Activated T-helper 1 cell treated with anti-CD3 and anti-CD28 coated beads, Interleukin-2, amount 50 U/mL, for 16 hours (primary cell): ENCODE data around the gene ST8SIA6.

Source experiments
- DNase-seq, 2 donors: peaks; one replicate each; pipeline ENCODE4 v3.0.0-alpha.2; 2020; ENCODE audit warnings: low read depth in 1 of 2, low spot score in 1 of 2

Gene ST8SIA6

DNA sequence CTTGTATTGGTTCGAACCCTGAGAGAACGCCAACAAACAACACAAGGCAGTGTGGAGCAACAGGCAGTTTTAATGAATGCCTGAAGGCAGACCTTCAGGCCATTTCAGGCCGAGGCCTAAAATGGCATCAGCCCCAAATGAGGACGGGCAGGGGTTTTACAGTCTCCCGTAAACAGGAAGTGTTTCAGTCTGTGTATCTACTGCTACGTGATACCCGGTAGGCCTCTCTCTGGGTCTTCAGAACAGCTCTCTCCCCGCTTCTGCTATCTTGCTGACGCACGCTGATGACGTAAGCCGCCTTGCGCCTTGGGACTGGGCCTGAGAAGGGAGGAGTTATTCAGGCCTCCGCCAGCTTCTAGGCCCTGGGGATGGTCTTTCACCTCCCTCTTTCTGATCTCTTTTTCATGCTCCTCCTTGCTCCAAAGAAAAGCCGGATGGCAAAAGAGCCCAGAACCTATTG, 67.7 kb downstream of the ST8SIA6 start:
- DNase-seq = no peak

GRCh38 chr10:17386021-17386420, 68.4 kb downstream of the ST8SIA6 start:
- no peak for DNase-seq

DNA sequence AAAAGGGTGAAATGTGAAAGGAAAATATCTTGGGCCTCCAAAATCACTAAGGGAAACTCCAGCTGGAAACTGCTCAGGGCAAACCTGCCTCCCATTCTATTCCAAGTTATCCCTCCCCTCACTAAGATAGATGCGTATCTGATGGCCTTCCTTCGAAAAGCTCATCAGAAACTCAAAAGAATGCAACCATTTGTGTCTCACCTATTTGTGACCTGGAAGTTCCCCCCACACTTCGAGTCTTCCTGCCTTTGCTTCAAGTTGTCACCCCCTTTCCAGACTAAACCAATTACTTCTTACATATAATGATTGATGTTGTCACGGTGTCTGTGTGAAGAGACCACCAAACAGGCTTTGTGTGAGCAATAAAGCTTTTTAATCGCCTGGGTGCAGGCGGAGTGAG, 69.3 kb downstream of the ST8SIA6 start:
- DNase-seq = no peak

GRCh38 chr10:17383801-17384555, 70.4 kb downstream of the ST8SIA6 start:
- DNase-seq = no peak

- DNase-seq = no peak
These were observed 72.8 kb downstream of the ST8SIA6 start for GRCh38 chr10:17381502-17382142.

- no peak for DNase-seq
These were observed 73.5 kb downstream of the ST8SIA6 start for GRCh38 chr10:17380888-17381287.

- DNase-seq = no peak
These were observed 74.4 kb downstream of the ST8SIA6 start for GRCh38 chr10:17380016-17380415.

DNA sequence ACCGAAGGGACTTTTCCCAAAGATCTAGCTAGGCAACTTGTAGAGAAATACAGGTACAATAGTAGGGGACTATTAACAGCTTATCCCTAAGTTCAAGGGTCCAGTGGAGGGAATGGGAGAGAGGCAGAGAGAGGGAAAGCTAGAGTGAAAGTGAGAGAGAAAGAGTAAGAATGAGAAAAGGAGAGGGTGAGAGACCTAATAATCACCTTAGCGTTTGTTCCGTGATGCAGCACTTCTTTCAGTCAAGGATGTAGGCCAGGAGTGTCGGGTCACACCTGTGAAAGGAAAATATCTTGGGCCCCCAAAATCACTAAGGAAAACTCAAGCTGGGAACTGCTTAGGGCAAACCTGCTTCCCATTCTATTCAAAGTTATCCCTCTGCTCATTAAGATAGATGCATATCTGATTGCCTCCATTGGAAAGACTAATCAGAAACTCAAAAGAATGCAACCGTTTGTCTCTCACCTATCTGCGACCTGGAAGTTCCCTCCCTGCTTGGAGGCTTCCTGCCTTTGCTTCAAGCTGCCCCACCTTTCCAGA, 75.2 kb downstream of the ST8SIA6 start:
- DNase-seq = no peak

DNA sequence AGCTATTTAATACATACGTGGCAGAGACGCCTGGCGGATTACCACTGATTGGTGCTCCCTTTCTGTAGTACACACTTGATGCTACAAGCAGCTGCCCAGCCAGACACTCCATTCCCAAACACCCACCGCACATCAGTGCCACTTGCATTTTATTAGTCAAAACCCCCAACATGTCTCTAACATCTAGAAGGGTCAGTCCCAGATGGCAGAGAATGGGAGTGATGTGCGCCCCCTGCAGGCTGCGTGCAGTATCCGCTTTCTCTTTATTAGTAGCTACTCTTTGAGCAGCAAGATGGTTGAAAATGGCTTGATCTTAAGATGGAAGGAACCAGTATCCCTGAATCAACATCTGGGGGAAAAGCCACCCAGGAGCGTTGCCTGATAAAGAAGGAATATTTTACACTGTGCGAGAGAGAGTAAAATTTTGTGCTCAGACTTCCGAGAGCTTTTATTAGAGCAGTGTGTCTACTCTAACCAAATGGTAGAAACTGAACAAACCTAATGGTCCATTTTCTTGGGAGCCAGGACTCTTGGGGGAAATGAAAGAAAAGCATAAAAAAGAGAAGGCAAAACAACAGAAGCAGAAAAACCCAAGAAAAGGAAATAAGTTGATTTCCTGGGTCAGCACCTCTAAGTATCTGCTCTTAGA, 78.3 kb downstream of the ST8SIA6 start:
- no peak for DNase-seq

- no peak for DNase-seq
These were observed 85.6 kb downstream of the ST8SIA6 start for GRCh38 chr10:17368708-17369272.

DNA sequence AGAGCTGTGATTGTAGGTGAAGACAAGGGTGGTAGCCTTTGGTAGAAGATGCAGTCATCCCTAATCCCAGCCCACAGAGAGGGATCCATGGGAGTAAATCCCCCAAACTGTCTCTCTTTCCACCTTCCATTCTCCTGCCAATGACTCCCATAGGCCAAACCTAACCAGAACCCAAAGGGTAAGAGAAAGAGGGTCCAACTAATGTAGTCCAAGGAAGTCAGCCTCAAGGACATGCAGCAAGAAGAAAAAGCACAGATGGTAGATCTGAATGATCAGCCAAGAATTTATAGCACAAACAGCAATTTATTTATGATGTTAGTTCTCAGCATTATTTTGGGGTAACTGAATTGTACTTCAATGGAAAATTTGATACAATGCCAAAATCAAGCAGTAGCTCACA, 87.7 kb downstream of the ST8SIA6 start:
- DNase-seq = no peak

DNA sequence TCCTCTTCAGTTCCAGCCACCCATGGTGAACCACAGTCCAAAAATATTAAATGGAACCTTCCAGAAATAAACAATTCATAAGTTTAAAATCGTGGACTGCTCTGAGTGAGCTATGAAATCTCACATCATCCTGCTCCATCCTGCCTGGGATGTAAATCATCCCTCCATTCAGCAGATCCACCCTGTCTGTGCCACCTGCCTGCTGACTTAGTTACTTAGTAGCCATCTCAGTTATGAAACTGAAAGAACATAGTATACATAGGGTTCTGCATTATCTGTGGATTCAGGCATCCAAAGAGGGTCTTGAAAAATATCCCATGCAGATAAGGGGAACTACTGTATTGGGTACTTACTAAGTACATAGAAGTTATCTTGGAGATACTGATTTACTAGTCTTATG, 89.0 kb downstream of the ST8SIA6 start:
- DNase-seq = no peak

GRCh38 chr10:17358461-17358860, 95.9 kb downstream of the ST8SIA6 start:
- DNase-seq = no peak

DNA sequence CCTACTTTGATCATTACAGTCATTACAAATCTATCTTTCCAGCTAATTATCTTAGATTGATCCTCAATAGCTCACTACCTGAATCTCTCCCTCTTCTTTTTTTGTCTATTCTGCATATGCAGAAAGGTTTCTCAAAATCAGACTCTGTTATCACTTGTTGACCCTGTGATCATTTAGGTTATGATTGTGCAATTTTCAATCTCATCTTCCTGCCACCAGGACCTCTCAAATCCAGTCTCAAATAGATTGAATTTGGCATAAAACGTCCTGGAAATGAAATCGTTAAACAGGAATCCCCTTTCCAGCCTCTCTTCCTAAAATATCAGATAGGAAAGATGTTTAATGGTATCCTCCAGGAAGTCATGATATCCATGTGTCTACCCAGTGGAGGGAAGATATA, 96.6 kb downstream of the ST8SIA6 start:
- DNase-seq = no peak

DNA sequence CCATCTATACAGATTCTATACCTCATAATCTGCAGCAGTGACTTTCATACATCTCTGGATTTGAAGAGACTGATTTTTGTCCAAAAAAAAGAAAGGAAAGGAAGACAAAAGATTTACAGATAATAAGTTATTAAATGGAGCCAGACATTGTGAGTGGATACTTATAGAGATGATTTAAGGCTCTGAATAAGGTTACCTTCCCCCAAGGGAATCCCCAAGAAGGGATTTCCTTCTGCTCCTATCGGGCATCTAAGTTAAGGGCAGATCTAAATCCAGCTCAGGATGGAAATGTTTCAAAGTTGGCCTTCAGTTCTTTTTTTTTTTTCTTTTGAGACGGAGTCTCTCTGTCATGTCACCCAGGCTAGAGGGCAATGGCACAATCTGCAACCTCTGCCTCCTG, 97.6 kb downstream of the ST8SIA6 start:
- DNase-seq = no peak

DNA sequence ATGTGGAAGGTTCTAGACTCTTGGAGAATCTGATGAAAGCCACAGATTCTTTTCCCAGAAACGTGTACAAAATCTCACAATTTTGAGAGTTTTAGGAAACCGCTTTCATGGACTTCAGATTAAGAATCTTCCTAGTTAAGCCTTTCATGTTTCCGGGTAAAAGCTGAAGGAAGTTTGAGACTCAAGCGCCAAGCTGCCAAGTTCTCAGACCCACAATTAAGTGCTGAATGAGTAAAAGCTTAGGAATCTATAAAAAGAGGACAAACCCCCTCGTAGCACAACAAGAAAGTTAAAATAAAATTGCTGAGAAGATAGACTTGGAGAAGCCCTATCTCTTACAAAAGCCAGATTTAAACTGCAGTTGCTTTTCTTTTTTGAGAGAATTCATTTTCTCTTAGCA, 99.6 kb downstream of the ST8SIA6 start:
- no peak for DNase-seq

DNA sequence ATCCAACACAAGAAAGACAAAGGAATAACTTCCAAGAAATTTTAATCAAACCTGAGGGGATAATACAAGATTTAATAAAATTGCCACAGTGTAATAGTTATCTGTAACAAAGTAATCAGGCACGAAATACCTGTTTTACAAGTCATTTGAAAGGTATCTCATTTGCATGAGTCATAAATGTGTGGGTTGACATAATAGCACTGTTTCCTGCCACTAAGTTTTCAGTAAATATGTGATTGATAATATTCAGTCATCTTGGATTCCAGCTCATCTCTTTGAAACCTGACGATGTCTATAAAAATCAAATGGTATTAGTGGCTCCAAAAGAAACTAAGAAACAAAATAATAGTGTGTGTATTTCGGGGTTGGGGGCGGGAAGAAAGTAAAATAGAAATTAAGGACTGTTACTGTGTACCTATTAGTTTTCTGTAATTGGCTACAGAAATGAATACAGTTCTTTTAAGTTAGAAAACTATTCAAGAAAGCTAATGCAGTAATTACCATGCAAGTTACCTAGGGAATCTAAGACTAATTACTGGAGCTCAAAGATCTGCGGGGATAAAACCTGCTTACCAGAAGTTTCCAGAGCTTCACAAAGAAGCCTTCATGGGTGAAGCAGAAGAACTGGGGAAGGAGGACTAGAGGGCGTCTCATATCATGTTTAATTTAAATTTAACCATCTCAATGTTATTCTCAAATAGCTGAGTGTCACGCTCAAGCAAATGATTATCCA, 100.7 kb downstream of the ST8SIA6 start:
- no peak for DNase-seq

DNA sequence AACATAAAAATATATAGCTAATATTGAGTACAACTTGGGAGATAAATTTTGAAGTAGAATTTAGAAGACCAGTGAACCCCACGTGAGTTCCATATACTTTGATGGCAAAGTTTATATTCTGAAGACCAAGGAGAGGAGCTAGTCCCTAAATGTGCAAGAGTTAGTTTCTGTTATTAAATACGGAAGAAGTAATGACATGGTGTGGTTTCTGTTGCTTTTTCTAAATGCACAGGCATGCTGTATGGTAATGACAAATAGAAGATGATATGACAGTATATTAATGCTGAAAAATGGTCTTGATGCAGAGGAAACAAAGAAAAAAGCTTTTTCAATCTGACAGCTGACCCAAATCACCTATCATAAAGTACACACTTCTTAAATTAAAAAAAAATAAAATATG, 101.8 kb downstream of the ST8SIA6 start:
- DNase-seq = no peak

GRCh38 chr10:17351506-17351905, 102.9 kb downstream of the ST8SIA6 start:
- no peak for DNase-seq

DNA sequence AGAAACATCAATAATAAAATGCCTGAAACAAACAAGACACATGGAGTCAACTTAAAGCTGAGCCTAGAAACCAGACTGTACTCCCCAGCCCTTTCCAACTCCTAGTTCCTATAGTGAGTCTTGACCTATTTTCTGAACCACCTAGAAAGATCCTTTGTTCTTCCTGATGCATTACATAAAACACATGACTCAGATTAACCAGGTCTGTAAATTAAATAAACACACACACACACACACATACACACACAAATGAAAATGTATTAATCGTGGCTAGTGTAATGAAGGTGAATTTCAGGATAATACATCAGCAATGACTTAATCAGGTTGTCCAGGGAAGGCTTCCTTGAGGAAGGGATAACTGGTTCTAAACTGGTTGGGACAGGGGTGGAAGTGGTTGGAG, 104.7 kb downstream of the ST8SIA6 start:
- DNase-seq = no peak
